GM21515 (cell line): ENCODE measurements around the gene TBX4.
"Not testable (repeated sequence)": the region's sequence is repeated elsewhere in the genome, so short reads cannot be mapped to it uniquely, and the experiment has no call there.

Source experiments
- ATAC-seq: cut with Tn5 transposase; IDR thresholded peaks from one replicate; pipeline ENCODE4 v1.9.1; 2021; ENCODE audit not compliant: unreplicated experiment

TBX4 gene

GRCh38 chr17:61427567-61427966 is 24.7 kb upstream of the TBX4 start:
- no peak for ATAC-seq

- ATAC-seq = no peak
Observed at GRCh38 chr17:61429274-61429673, 22.9 kb upstream of the TBX4 start.

GRCh38 chr17:61429831-61430230 is 22.4 kb upstream of the TBX4 start:
- not testable (repeated sequence) for ATAC-seq

GRCh38 chr17:61431594-61432311 is 20.5 kb upstream of the TBX4 start:
- ATAC-seq = no peak

GRCh38 chr17:61436273-61436672 is 15.9 kb upstream of the TBX4 start:
- ATAC-seq = no peak

- no peak for ATAC-seq
Observed at GRCh38 chr17:61436995-61437704, 15.1 kb upstream of the TBX4 start.

- no peak for ATAC-seq
Observed at GRCh38 chr17:61440697-61441096, 11.5 kb upstream of the TBX4 start.

- ATAC-seq = not testable (repeated sequence)
Observed at GRCh38 chr17:61441507-61441906, 10.7 kb upstream of the TBX4 start.

GRCh38 chr17:61442136-61442775 is 10.0 kb upstream of the TBX4 start:
- ATAC-seq = no peak

- ATAC-seq = no peak
Observed at GRCh38 chr17:61442878-61443474, 9.2 kb upstream of the TBX4 start.

- no peak for ATAC-seq
Observed at GRCh38 chr17:61443475-61443882, 8.7 kb upstream of the TBX4 start.

- no peak for ATAC-seq
Observed at GRCh38 chr17:61444075-61444474, 8.1 kb upstream of the TBX4 start.

- ATAC-seq = no peak
Observed at GRCh38 chr17:61444831-61445230, 7.4 kb upstream of the TBX4 start.

GRCh38 chr17:61447358-61447757 is 4.9 kb upstream of the TBX4 start:
- no peak for ATAC-seq

GRCh38 chr17:61448042-61448441 is 4.2 kb upstream of the TBX4 start:
- ATAC-seq = no peak

- ATAC-seq = not testable (repeated sequence)
Observed at GRCh38 chr17:61449140-61449539, 3.1 kb upstream of the TBX4 start.

- no peak for ATAC-seq
Observed at GRCh38 chr17:61449707-61450640, 2.2 kb upstream of the TBX4 start.

GRCh38 chr17:61450641-61451537 is 1.3 kb upstream of the TBX4 start:
- no peak for ATAC-seq

GRCh38 chr17:61451538-61452300 is 503 bp upstream of the TBX4 start:
- no peak for ATAC-seq
